Endothelial cell of umbilical vein (primary cell): ENCODE results near the gene ZBTB40. TPM values are rescaled to one million over a fixed set of nuclear protein-coding genes. Genes with fewer than 3 reads are reported as not detected.

Source experiments
- BruUV-seq: library from RNA; stranded (reverse); fragments of 400-500 nt; replicated peaks from 2 replicates; lab custom pipeline; 2021; lab: Mats Ljungman, UMichigan
- CTCF ChIA-PET: fragments of 300-600, 350-600 bp; sonication (Branson Sonifier 250); formaldehyde crosslinking; loops from one replicate; lab custom pipeline; 2021; ENCODE audit warnings: antibody characterized with exemption, inconsistent platforms; lab: Charles Lee
- POLR2A ChIA-PET: fragments of 300-600, 350-600 bp; sonication (Branson Sonifier 250); formaldehyde crosslinking; loops from one replicate; lab custom pipeline; 2021; ENCODE audit warnings: antibody characterized with exemption, inconsistent platforms; lab: Charles Lee
- DNase-seq: peaks from one replicate; pipeline ENCODE4 v3.0.0-alpha.2; 2011; ENCODE audit warnings: low read depth, low spot score
- FAIRE-seq: peaks from 2 replicates; lab custom pipeline; 2011; peaks lifted over from hg19 to GRCh38; lab: Jason Lieb, UNC
- H2AFZ ChIP-seq: 2 replicates; pipeline ENCODE4 v1.6.0; 2012; ENCODE audit warnings: low read depth, low read length, control low read depth, inconsistent platforms
- H3K27ac ChIP-seq: 2 replicates; pipeline ENCODE4 v1.5.1; 2011; ENCODE audit warnings: low read depth, mild to moderate bottlenecking, control low read depth, low read length, moderate library complexity; ENCODE audit not compliant: insufficient read depth
- H3K27me3 ChIP-seq, 2 experiments: 2 replicates each; pipeline versions ENCODE4 v1.6.0 to v1.6.1; 2011; ENCODE audit warnings: low read length in 2 of 2, mixed read lengths in 1 of 2; ENCODE audit not compliant: control insufficient read depth in 2 of 2, insufficient read depth in 2 of 2
- H3K36me3 ChIP-seq, 2 experiments: 2 replicates in 1 of 2; 3 replicates in 1 of 2; pipeline ENCODE4 v1.5.1; 2011; ENCODE audit warnings: low read length in 2 of 2, mild to moderate bottlenecking in 1 of 2, moderate library complexity in 1 of 2; ENCODE audit not compliant: control insufficient read depth in 2 of 2, insufficient read depth in 2 of 2; ENCODE audit errors: extremely low read depth in 1 of 2
- H3K4me1 ChIP-seq: 3 replicates; pipeline ENCODE4 v1.5.1; 2011; ENCODE audit warnings: mild to moderate bottlenecking, low read length; ENCODE audit not compliant: control insufficient read depth, insufficient read depth; ENCODE audit errors: extremely low read depth
- H3K4me2 ChIP-seq: 2 replicates; pipeline ENCODE4 v1.6.1; 2011; ENCODE audit warnings: low read length, control low read depth, mixed read lengths; ENCODE audit not compliant: insufficient read depth
- H3K4me3 ChIP-seq, 3 experiments: fragments of 200-600 bp in 1 of 3; sonication (generic), shearing (Covaris generic) in 1 of 3; replicated peaks in 1 of 3; 2 replicates each; pipeline ENCODE4 v1.5.1; 2011 to 2016; ENCODE audit warnings: control low read depth in 3 of 3, low read length in 3 of 3, mild to moderate bottlenecking in 2 of 3, inconsistent platforms in 1 of 3, low read depth in 1 of 3, moderate library complexity in 1 of 3; ENCODE audit not compliant: insufficient read depth in 1 of 3
- H3K79me2 ChIP-seq: 2 replicates; pipeline ENCODE4 v1.6.0; 2012; ENCODE audit warnings: low read length, inconsistent platforms; ENCODE audit not compliant: control insufficient read depth, insufficient read depth
- H3K9ac ChIP-seq: replicated peaks from 2 replicates; pipeline ENCODE3; 2011; ENCODE audit warnings: low read length, control low read depth; ENCODE audit not compliant: insufficient read depth; ENCODE audit errors: extremely low read depth
- H3K9me1 ChIP-seq: replicated peaks from 3 replicates; pipeline ENCODE4 v1.6.0; 2011; ENCODE audit warnings: mild to moderate bottlenecking, low read length; ENCODE audit not compliant: control insufficient read depth, insufficient read depth; ENCODE audit errors: extremely low read depth
- H3K9me3 ChIP-seq: replicated peaks from 2 replicates; pipeline ENCODE4 v1.5.1; 2012; ENCODE audit warnings: low read length, inconsistent platforms; ENCODE audit not compliant: control insufficient read depth, insufficient read depth
- H4K20me1 ChIP-seq: replicated peaks from 2 replicates; pipeline ENCODE3; 2011; ENCODE audit warnings: mild to moderate bottlenecking, low read length; ENCODE audit not compliant: control insufficient read depth, insufficient read depth; ENCODE audit errors: extremely low read depth
- CTCF ChIP-seq, 2 donors: IDR thresholded peaks; 1 replicate in 1 of 2; 2 replicates in 1 of 2; pipeline ENCODE4 v1.5.1; 2011; ENCODE audit warnings: low read length in 2 of 2, mild to moderate bottlenecking in 2 of 2, moderate library complexity in 2 of 2, control low read depth in 1 of 2, inconsistent platforms in 1 of 2, low read depth in 1 of 2; ENCODE audit not compliant: insufficient read depth in 1 of 2; ENCODE audit errors: extremely low read depth in 1 of 2
- EZH2 ChIP-seq: IDR thresholded peaks from 2 replicates; pipeline ENCODE4 v1.6.1; 2012; ENCODE audit warnings: borderline replicate concordance, low read depth, mild to moderate bottlenecking, moderate library complexity, low read length, inconsistent platforms; ENCODE audit not compliant: severe bottlenecking
- FOS ChIP-seq: IDR thresholded peaks from 2 replicates; pipeline ENCODE4 v1.6.1; 2011; ENCODE audit warnings: mild to moderate bottlenecking, low read length, moderate library complexity, borderline replicate concordance; ENCODE audit not compliant: insufficient read depth
- GATA2 ChIP-seq: IDR thresholded peaks from 2 replicates; pipeline ENCODE4 v1.7.0; 2011; ENCODE audit warnings: low read depth, mild to moderate bottlenecking, moderate library complexity, mixed read lengths, low read length; ENCODE audit not compliant: insufficient read length, insufficient read depth
- JUN ChIP-seq: IDR thresholded peaks from 2 replicates; pipeline ENCODE4 v1.6.1; 2011; ENCODE audit warnings: borderline replicate concordance, low read depth; ENCODE audit not compliant: insufficient read length, insufficient read depth
- MYC ChIP-seq: IDR thresholded peaks from one replicate; pipeline ENCODE4 v1.6.1; 2011; ENCODE audit warnings: mild to moderate bottlenecking, low read depth, low read length
- POLR2A ChIP-seq: IDR thresholded peaks from 2 replicates; pipeline ENCODE4 v1.6.1; 2012; ENCODE audit warnings: low read depth, mild to moderate bottlenecking, control low read depth, low read length
- POLR2AphosphoS5 ChIP-seq: IDR thresholded peaks from 2 replicates; pipeline ENCODE4 v1.6.1; 2012; ENCODE audit warnings: low read depth, mild to moderate bottlenecking, control low read depth, low read length, moderate library complexity; ENCODE audit not compliant: insufficient read depth
- dilution Hi-C: fragments of 300-500 bp; cut with MboI; formaldehyde crosslinking; loops from one replicate; pipeline ENCODE4 v1.15.0; 2019; ENCODE audit warnings: low sequenced_read_pairs; ENCODE audit not compliant: extremely low pct_ligation_motif_present
- intact Hi-C: fragments of 100-400 bp; cut with micrococcal nuclease; formaldehyde crosslinking; loops from one replicate; pipeline ENCODE4 v1.10.0; 2022
- polyA plus RNA-seq, 4 experiments: library from polyadenylated mRNA; depleted of rRNA in 3 of 4; stranded (reverse) in 3 of 4; unstranded in 1 of 4; fragments of >200 nt; gene quantifications; 2 replicates each; pipeline versions ENCODE4 v1.2.1 to v1.2.3, GENCODE V29; 2011 to 2012; ENCODE audit warnings: missing spikeins in 1 of 4
- total RNA-seq: library from RNA; stranded (reverse); gene quantifications from 2 replicates; pipeline ENCODE4 v1.2.3, GENCODE V29; 2021
- TF ChIP-seq, protein P1 (sequence below): IDR thresholded peaks from 2 replicates; pipeline ENCODE4 v1.6.1; 2011; ENCODE audit not compliant: insufficient read depth, insufficient read length

ZBTB40 gene
- total and polyA plus RNA-seq, 2 donors (not counting 3 experiments of a cell fraction or from before 2014, with no cell fraction given): 12.3 to 21.3 TPM

- Histone ChIP-seq H3K9ac (no peak overlapping the region), H3K36me3 (no peaks in the 10 kb centered on the region), H3K4me2 (no peak overlapping the region), H3K27me3 (peaks cover 12 to 18% of the 10 kb centered on the region in 2 experiments), H3K4me1 (peaks cover 24% of the 10 kb centered on the region), H2AFZ (no peak overlapping the region), H3K4me3 (no peak overlapping the region), H4K20me1 (no peaks in the 10 kb centered on the region), H3K9me1 (no peaks in the 10 kb centered on the region), H3K9me3 (no peaks in the 10 kb centered on the region), H3K27ac (no peak overlapping the region), H3K79me2 (no peaks in the 10 kb centered on the region)
- no peak for TF ChIP-seq EZH2
- no peak for TF ChIP-seq CTCF (IDR thresholded peaks at IDR 0.05; ENCODE audit: extremely low read depth in 1 of 2, insufficient read depth in 1 of 2, low read depth in 1 of 2, low read length in 2 of 2)
- TF ChIP-seq, protein P1, sequence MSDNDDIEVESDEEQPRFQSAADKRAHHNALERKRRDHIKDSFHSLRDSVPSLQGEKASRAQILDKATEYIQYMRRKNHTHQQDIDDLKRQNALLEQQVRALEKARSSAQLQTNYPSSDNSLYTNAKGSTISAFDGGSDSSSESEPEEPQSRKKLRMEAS: no peak
- no peak for TF ChIP-seq JUN
- TF ChIP-seq POLR2A: no peak
- no peak for TF ChIP-seq FOS
- TF ChIP-seq GATA2: no peak
- no peak for TF ChIP-seq POLR2AphosphoS5
- no peak for TF ChIP-seq MYC
- intact Hi-C loops (loop anchor here (5.0 kb wide), 1 partner anchor 488 kb away; no protein-coding TSS in a partner anchor), dilution Hi-C loops (no loop called here)
- CTCF ChIA-PET: interaction anchor here (1.0 to 6.7 kb wide), 11 partner anchors 11 to 491 kb away, joined by 3 to 50 read pairs (median 5); no protein-coding TSS in a partner anchor
- no TSS peak for BruUV-seq
- DNase-seq (no peak), FAIRE-seq (no peak)
- POLR2A ChIA-PET: no interaction called here
Observed at GRCh38 chr1:22415489-22415888, 36.2 kb upstream of the ZBTB40 start.
